HTERT RPE-1 (cell line): Measurements from ENCODE around the gene VPS4B.

ENCODE experiments used
- in situ Hi-C: fragments of 300-500 bp; cut with MboI; formaldehyde crosslinking; loops from 4 replicates; pipeline ENCODE4 v1.14.3; 2020; ENCODE audit warnings: low sequenced_read_pairs

VPS4B gene

GRCh38 chr18:63431180-63431579 is 8.9 kb upstream of the VPS4B start:
- in situ Hi-C loops = no loop called here

- in situ Hi-C loops = no loop called here
Measured at GRCh38 chr18:63430526-63430925, 8.2 kb upstream of the VPS4B start.

DNA sequence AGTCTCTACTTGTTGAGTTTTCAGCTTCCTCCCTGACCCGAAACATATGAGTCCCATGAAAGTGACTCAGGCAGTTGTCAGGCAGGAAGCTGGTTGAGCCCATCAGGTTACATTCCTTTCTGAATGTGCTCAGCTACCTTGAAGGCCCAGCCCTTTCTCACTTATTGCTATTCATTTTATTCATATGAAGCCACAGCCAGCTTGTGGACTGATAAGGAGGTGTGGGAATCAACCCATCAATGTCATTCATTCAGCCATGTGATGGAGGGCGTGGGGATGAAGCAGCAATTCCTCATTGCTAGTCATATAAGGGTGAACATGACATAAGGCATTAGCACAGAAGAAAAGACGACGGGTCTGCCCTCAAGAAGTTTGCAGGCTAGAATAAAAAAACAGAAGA is 5.3 kb upstream of the VPS4B start:
- in situ Hi-C loops = no loop called here

GRCh38 chr18:63422864-63423304 is 608 bp upstream of the VPS4B start:
- in situ Hi-C loops = no loop called here

DNA sequence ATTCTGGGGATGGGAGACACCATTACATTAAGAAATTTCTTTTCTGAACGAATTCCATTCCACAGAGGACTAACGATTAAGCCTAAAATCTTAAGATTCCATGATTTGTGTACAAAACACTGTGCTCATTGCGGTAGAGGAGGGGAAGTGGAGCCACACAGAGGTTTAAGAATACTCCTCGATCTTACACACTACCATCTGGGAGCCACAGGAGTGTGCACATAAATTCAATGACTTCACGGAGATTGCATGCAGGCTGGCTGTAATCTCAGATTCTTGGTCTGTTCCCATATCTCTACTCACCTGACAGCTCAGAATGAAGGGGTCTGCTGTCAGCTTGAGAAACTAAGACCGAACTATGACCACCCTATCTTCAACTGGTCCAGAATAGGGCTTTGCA is 762 bp downstream of the VPS4B start:
- in situ Hi-C loops = no loop called here

DNA sequence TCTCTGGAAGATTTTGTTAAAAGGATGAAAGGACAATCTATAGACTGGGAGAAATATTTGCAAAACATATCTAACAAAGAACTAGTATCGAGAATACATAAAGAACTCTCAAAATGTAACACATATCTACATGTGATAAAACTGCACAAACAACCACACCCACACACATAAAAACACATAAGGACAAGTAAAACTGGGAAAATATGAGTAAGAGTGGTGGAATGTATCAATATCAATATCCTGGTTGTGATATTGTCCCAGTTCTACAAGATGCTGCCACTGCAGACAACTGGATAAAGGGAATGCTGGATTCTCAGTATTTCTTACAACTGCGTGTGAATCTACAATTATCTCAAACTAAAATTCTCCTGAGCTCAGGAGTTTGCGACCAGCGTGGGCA is 9.3 kb downstream of the VPS4B start:
- in situ Hi-C loops = no loop called here

- in situ Hi-C loops = no loop called here
Measured at GRCh38 chr18:63410792-63411191, 11.5 kb downstream of the VPS4B start.

- in situ Hi-C loops = no loop called here
Measured at GRCh38 chr18:63409301-63409700, 13.0 kb downstream of the VPS4B start.

- in situ Hi-C loops = no loop called here
Measured at GRCh38 chr18:63407734-63408133, 14.5 kb downstream of the VPS4B start.

DNA sequence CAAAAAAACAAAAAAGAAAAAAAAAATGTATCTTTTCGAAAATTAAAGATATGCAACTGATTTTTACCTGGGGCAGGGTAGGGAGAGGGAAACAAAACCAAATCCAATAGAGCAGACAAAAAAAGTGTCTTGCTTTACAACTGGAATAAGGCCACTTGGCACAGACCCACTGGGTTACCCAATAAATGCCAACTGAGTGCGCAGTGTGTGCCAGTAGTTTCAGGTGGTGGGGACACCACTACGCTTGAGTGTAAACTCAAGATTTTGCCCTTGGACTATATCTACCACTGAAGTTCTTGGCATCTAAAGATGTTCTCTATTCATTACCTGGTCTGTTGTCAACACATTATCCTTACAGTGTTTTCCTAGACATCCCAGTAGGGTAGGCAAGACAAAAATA is 16.3 kb downstream of the VPS4B start:
- in situ Hi-C loops = no loop called here

- in situ Hi-C loops = no loop called here
Measured at GRCh38 chr18:63402246-63403162, 19.8 kb downstream of the VPS4B start.

GRCh38 chr18:63399300-63399699 is 23.0 kb downstream of the VPS4B start:
- in situ Hi-C loops = no loop called here

DNA sequence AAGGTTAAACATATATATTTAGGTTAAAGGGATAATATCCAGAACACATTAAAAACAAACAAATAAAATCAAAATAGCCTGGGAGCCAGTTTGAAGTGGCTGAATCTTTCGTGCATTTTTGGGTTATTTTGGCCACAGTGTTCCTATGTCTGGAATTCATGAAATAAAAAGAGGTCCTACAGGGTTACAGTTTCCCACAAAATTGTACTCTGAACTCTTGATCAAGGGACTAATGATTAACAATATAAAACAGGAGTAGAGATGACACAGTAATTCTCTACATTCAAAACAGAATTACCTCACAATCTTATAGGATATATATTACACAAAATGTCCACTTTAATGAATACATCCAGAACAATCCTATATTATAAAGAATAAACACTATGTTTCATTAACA is 24.9 kb downstream of the VPS4B start:
- in situ Hi-C loops = no loop called here

DNA sequence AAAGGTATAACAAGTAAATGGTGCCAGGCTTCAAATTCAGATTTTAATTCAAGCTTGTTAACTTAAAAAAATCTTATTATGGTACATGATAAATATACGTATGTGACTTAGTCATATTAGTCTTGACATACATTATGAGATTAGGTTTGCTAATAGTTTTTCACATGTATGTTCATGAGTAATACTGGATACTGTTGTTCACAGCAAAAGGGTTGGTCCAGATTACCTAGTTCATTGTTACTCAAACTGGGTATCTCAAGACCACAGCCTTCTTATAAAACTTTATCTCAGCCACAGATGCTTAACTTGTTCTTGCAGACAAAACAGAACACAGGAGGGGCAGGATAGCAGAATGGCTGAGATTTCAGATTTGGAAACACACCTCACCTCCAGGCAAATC is 26.8 kb downstream of the VPS4B start:
- in situ Hi-C loops = no loop called here

GRCh38 chr18:63394954-63395353 is 27.3 kb downstream of the VPS4B start:
- in situ Hi-C loops = no loop called here

- in situ Hi-C loops = no loop called here
Measured at GRCh38 chr18:63387861-63388260, 34.4 kb downstream of the VPS4B start.

- in situ Hi-C loops = no loop called here
Measured at GRCh38 chr18:63382843-63383242, 39.4 kb downstream of the VPS4B start.

- in situ Hi-C loops = no loop called here
Measured at GRCh38 chr18:63379639-63379962, 42.7 kb downstream of the VPS4B start.

- in situ Hi-C loops = no loop called here
Measured at GRCh38 chr18:63378919-63379638, 43.2 kb downstream of the VPS4B start.

- in situ Hi-C loops = no loop called here
Measured at GRCh38 chr18:63377275-63377980, 44.8 kb downstream of the VPS4B start.

- in situ Hi-C loops = no loop called here
Measured at GRCh38 chr18:63376538-63376937, 45.7 kb downstream of the VPS4B start.

DNA sequence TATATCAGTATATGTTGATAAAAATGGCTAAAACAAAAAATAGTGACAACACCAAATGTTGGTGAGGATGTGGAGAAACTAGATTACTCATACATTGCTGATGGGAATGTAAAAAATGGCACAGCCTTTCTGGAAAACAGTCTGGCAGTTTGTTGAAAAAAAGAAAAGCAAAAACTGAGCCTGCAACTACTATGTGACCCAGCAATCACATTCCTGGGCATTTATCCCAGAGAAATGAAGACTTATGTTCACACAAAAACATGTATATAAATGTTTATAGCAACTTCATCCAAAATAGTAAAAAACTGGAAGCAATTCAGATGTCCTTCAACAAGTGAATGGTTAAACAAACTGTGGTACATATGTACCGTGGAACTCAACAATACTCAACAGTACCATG is 47.7 kb downstream of the VPS4B start:
- in situ Hi-C loops = no loop called here
